Measurements from ENCODE around the gene CASK. TPM values are rescaled to one million over a fixed set of nuclear protein-coding genes. Genes with fewer than 3 reads are reported as not detected.

CASK gene
- total and polyA plus RNA-seq, 2 of the 13 experiments (the other 11 are each of a cell fraction or from before 2014, with no cell fraction given), result 14.5 to 16.0 TPM

- DNase-seq (ENCODE audit: low spot score), result no peak
- BruUV-seq (replicated peaks), result no TSS peak
- CTCF ChIA-PET (ENCODE audit: low intra/inter-chr PET ratio, low total read pairs), result no interaction called here
- Histone ChIP-seq H2AFZ (ENCODE audit: low read length) (no peak overlapping the region), H3K27ac (ENCODE audit: extremely low read length, insufficient read depth, low read length) (no peak overlapping the region), H3K36me3 (replicated peaks in 1 of 2; ENCODE audit: control insufficient read depth in 1 of 2, insufficient read depth in 2 of 2, low read length in 2 of 2) (no peaks in the 10 kb centered on the region), H3K4me2 (ENCODE audit: low read depth, low read length) (no peak overlapping the region), H3K4me1 (ENCODE audit: insufficient read depth, low read length) (no peaks in the 10 kb centered on the region), H3K9me3 (ENCODE audit: low read length) (no peaks in the 10 kb centered on the region), H3K4me3 (replicated peaks in 1 of 3; ENCODE audit: insufficient read depth in 1 of 3, low read depth in 2 of 3, low read length in 3 of 3) (no peak overlapping the region), H3K79me2 (ENCODE audit: insufficient read depth, low read length) (no peaks in the 10 kb centered on the region), H4K20me1 (ENCODE audit: insufficient read depth, low read length) (no peaks in the 10 kb centered on the region), H3K27me3 (ENCODE audit: control insufficient read depth in 1 of 2, insufficient read depth in 2 of 2, low read length in 2 of 2) (no peaks in the 10 kb centered on the region), H3K9ac (ENCODE audit: insufficient read depth, low read depth, low read length) (no peak overlapping the region)
- no peak for ATAC-seq
- in situ Hi-C loops (cut with HindIII; ENCODE audit: extremely low pct_ligation_motif_present, low pct_unique_long_range_greater_than_20kb), result no loop called here
- FAIRE-seq, result no peak
- intact Hi-C loops (cut with micrococcal nuclease; ENCODE audit: unreplicated experiment), result no loop called here
- POLR2A ChIA-PET, result no interaction called here
- WGBS (ENCODE audit: low lambda C conversion rate), result 94% methylated on average over 6 of the region's 6 CpGs
- TF ChIP-seq ZNF10 (CRISPR knock-in tag; IDR thresholded peaks at IDR 0.05; ENCODE audit: borderline replicate concordance, low read depth) (no peak), RBAK (CRISPR knock-in tag; IDR thresholded peaks at IDR 0.05) (no peak), ZFP1 (CRISPR knock-in tag; IDR thresholded peaks at IDR 0.05) (no peak), IKZF1 (IDR thresholded peaks at IDR 0.05) (no peak), CBFB (CRISPR knock-in tag; IDR thresholded peaks at IDR 0.05) (no peak), SOX5 (CRISPR knock-in tag; IDR thresholded peaks at IDR 0.05; ENCODE audit: borderline replicate concordance) (no peak), ARHGAP35 (CRISPR knock-in tag; IDR thresholded peaks at IDR 0.05; ENCODE audit: borderline replicate concordance) (no peak), KDM6A (CRISPR knock-in tag; IDR thresholded peaks at IDR 0.05; ENCODE audit: low read depth) (no peak), ZNF740 (CRISPR knock-in tag; IDR thresholded peaks at IDR 0.05) (no peak), ZNF780A (CRISPR knock-in tag; IDR thresholded peaks at IDR 0.05) (no peak), ZNF619 (CRISPR knock-in tag; IDR thresholded peaks at IDR 0.05) (no peak), TFE3 (CRISPR knock-in tag; IDR thresholded peaks at IDR 0.05) (no peak), ZNF431 (CRISPR knock-in tag; IDR thresholded peaks at IDR 0.05; ENCODE audit: borderline replicate concordance, low read depth) (no peak), ZNF350 (CRISPR knock-in tag; IDR thresholded peaks at IDR 0.05; ENCODE audit: borderline replicate concordance, low read depth) (no peak), ZNF747 (CRISPR knock-in tag; IDR thresholded peaks at IDR 0.05; ENCODE audit: borderline replicate concordance) (no peak), ZNF382 (CRISPR knock-in tag; IDR thresholded peaks at IDR 0.05; ENCODE audit: borderline replicate concordance) (no peak)
- TF ChIP-seq, protein P1, sequence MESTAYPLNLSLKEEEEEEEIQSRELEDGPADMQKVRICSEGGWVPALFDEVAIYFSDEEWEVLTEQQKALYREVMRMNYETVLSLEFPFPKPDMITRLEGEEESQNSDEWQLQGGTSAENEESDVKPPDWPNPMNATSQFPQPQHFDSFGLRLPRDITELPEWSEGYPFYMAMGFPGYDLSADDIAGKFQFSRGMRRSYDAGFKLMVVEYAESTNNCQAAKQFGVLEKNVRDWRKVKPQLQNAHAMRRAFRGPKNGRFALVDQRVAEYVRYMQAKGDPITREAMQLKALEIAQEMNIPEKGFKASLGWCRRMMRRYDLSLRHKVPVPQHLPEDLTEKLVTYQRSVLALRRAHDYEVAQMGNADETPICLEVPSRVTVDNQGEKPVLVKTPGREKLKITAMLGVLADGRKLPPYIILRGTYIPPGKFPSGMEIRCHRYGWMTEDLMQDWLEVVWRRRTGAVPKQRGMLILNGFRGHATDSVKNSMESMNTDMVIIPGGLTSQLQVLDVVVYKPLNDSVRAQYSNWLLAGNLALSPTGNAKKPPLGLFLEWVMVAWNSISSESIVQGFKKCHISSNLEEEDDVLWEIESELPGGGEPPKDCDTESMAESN (CRISPR knock-in tag; conservative IDR thresholded peaks at IDR 0.05), result no peak
- TF ChIP-seq, protein P2, sequence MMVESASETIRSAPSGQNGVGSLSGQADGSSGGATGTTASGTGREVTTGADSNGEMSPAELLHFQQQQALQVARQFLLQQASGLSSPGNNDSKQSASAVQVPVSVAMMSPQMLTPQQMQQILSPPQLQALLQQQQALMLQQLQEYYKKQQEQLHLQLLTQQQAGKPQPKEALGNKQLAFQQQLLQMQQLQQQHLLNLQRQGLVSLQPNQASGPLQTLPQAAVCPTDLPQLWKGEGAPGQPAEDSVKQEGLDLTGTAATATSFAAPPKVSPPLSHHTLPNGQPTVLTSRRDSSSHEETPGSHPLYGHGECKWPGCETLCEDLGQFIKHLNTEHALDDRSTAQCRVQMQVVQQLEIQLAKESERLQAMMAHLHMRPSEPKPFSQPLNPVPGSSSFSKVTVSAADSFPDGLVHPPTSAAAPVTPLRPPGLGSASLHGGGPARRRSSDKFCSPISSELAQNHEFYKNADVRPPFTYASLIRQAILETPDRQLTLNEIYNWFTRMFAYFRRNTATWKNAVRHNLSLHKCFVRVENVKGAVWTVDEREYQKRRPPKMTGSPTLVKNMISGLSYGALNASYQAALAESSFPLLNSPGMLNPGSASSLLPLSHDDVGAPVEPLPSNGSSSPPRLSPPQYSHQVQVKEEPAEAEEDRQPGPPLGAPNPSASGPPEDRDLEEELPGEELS (CRISPR knock-in tag; IDR thresholded peaks at IDR 0.05), result no peak
Observed at GRCh38 chrX:41677183-41678060, 245.9 kb downstream of the CASK start.

All from HepG2 (cell line).